Stimulated activated CD4-positive, alpha-beta T cell treated with anti-CD3 and anti-CD28 coated beads, Interleukin-15, amount 100 ng/mL, for 48 hours (primary cell): Measurements from ENCODE around the gene PPFIBP2.

Experiments
- DNase-seq, 2 donors: peaks; one replicate each; pipeline ENCODE4 v3.0.0-alpha.2; 2020; ENCODE audit warnings: low read depth in 2 of 2

PPFIBP2 gene

GRCh38 chr11:7577291-7578190, 63.7 kb downstream of the PPFIBP2 start:
- DNase-seq: no peak

- no peak for DNase-seq
Measured at GRCh38 chr11:7578276-7578955, 64.6 kb downstream of the PPFIBP2 start.

- DNase-seq: no peak
Measured at GRCh38 chr11:7579361-7579791, 65.6 kb downstream of the PPFIBP2 start.

GRCh38 chr11:7581021-7581590, 67.3 kb downstream of the PPFIBP2 start:
- no peak for DNase-seq

- no peak for DNase-seq
Measured at GRCh38 chr11:7582338-7582985, 68.7 kb downstream of the PPFIBP2 start.

- DNase-seq: no peak
Measured at GRCh38 chr11:7583248-7583647, 69.4 kb downstream of the PPFIBP2 start.

- no peak for DNase-seq
Measured at GRCh38 chr11:7584910-7585309, 71.1 kb downstream of the PPFIBP2 start.

- DNase-seq: no peak
Measured at GRCh38 chr11:7585816-7586215, 72.0 kb downstream of the PPFIBP2 start.

GRCh38 chr11:7586376-7586775, 72.6 kb downstream of the PPFIBP2 start:
- DNase-seq: no peak

- DNase-seq: no peak
Measured at GRCh38 chr11:7587712-7588111, 73.9 kb downstream of the PPFIBP2 start.

- no peak for DNase-seq
Measured at GRCh38 chr11:7589861-7590260, 76.1 kb downstream of the PPFIBP2 start.

- DNase-seq: no peak
Measured at GRCh38 chr11:7590529-7590928, 76.7 kb downstream of the PPFIBP2 start.

- DNase-seq: no peak
Measured at GRCh38 chr11:7591107-7591894, 77.5 kb downstream of the PPFIBP2 start.

GRCh38 chr11:7591987-7592386, 78.2 kb downstream of the PPFIBP2 start:
- no peak for DNase-seq

GRCh38 chr11:7592711-7593110, 78.9 kb downstream of the PPFIBP2 start:
- no peak for DNase-seq

- DNase-seq: no peak
Measured at GRCh38 chr11:7593481-7593880, 79.7 kb downstream of the PPFIBP2 start.

- DNase-seq: no peak
Measured at GRCh38 chr11:7595016-7595866, 81.4 kb downstream of the PPFIBP2 start.

GRCh38 chr11:7595951-7596350, 82.2 kb downstream of the PPFIBP2 start:
- no peak for DNase-seq

- no peak for DNase-seq
Measured at GRCh38 chr11:7596975-7597391, 83.2 kb downstream of the PPFIBP2 start.

GRCh38 chr11:7597620-7598019, 83.8 kb downstream of the PPFIBP2 start:
- DNase-seq: no peak
